WTC11 (cell line): ENCODE results near the gene FASTKD3. TPM values are rescaled to one million over a fixed set of nuclear protein-coding genes. Genes with fewer than 3 reads are reported as not detected.

Source experiments
- ATAC-seq: fragments of 200-7000 bp; cut with Tn5 transposase; 2 replicates; pipeline ENCODE4 v1.10.0; 2021; ENCODE audit warnings: mild to moderate bottlenecking, moderate library complexity
- CTCF ChIA-PET: fragments of 300-600 bp; sonication (Branson Sonifier 250); formaldehyde crosslinking; loops from one replicate; lab custom pipeline; 2021; ENCODE audit warnings: antibody characterized with exemption; lab: Charles Lee
- POLR2A ChIA-PET: fragments of 350-600 bp; sonication (Branson Sonifier 250); formaldehyde crosslinking; loops from one replicate; lab custom pipeline; 2021; ENCODE audit warnings: antibody characterized with exemption; lab: Charles Lee
- DNase-seq: peaks from one replicate; pipeline ENCODE4 v3.0.0; 2021; ENCODE audit warnings: low spot score
- H3K27ac Mint-ChIP-seq: 2 replicates; pipeline ENCODE4 v1.8.0; 2021; ENCODE audit warnings: mixed read lengths
- H3K27me3 Mint-ChIP-seq: 2 replicates; pipeline ENCODE4 v1.8.0; 2021; ENCODE audit warnings: low read depth, mild to moderate bottlenecking, moderate library complexity, mixed read lengths
- H3K36me3 Mint-ChIP-seq: 2 replicates; pipeline ENCODE4 v1.8.0; 2021; ENCODE audit warnings: mixed read lengths
- H3K4me1 Mint-ChIP-seq: 2 replicates; pipeline ENCODE4 v1.8.0; 2022; ENCODE audit warnings: mixed read lengths
- H3K4me3 Mint-ChIP-seq: 2 replicates; pipeline ENCODE4 v1.8.0; 2021; ENCODE audit warnings: mild to moderate bottlenecking, moderate library complexity, mixed read lengths
- H3K9me3 Mint-ChIP-seq: 2 replicates; pipeline ENCODE4 v1.8.0; 2021; ENCODE audit warnings: mixed read lengths
- ATF1 ChIP-seq: sonication (generic); formaldehyde crosslinking; IDR thresholded peaks from 2 replicates; pipeline ENCODE4 v1.8.1; 2023; ENCODE audit warnings: mild to moderate bottlenecking, moderate library complexity, missing genetic modification reagents
- ATF2 ChIP-seq: sonication (generic); formaldehyde crosslinking; IDR thresholded peaks from 2 replicates; pipeline ENCODE4 v1.8.1; 2022; ENCODE audit warnings: low read depth, missing genetic modification reagents, borderline replicate concordance
- CTCF ChIP-seq: fragments of 200-600 bp; IDR thresholded peaks from 2 replicates; pipeline ENCODE4 v1.8.0; 2022; ENCODE audit warnings: antibody characterized with exemption
- E2F5 ChIP-seq: sonication (generic); formaldehyde crosslinking; IDR thresholded peaks from 2 replicates; pipeline ENCODE4 v1.8.1; 2022; ENCODE audit warnings: mild to moderate bottlenecking, moderate library complexity, missing genetic modification reagents
- FOXP4 ChIP-seq: sonication (generic); formaldehyde crosslinking; IDR thresholded peaks from 2 replicates; pipeline ENCODE4 v1.8.0; 2022; ENCODE audit warnings: mild to moderate bottlenecking, missing genetic modification reagents
- GTF2I ChIP-seq: fragments of 250-450 bp; sonication (Bioruptor Pico); conservative IDR thresholded peaks from 2 replicates; pipeline ENCODE4 v1.4.0; 2021; ENCODE audit warnings: mild to moderate bottlenecking
- JAZF1 ChIP-seq: fragments of 250-450 bp; sonication (Bioruptor Pico); IDR thresholded peaks from 2 replicates; pipeline ENCODE4 v1.9.0; 2021; ENCODE audit warnings: moderate library complexity, mild to moderate bottlenecking, inconsistent platforms
- JUN ChIP-seq: sonication (generic); formaldehyde crosslinking; IDR thresholded peaks from 2 replicates; pipeline ENCODE4 v1.8.0; 2023; ENCODE audit warnings: mild to moderate bottlenecking, missing genetic modification reagents
- MLX ChIP-seq: sonication (generic); formaldehyde crosslinking; IDR thresholded peaks from 2 replicates; pipeline ENCODE4 v1.8.1; 2023; ENCODE audit warnings: mild to moderate bottlenecking, missing genetic modification reagents, moderate library complexity
- OVOL2 ChIP-seq: fragments of 250-450 bp; sonication (Bioruptor Pico); IDR thresholded peaks from 2 replicates; pipeline ENCODE4 v1.9.0; 2021; ENCODE audit warnings: mild to moderate bottlenecking, borderline replicate concordance
- PRDM15 ChIP-seq: sonication (generic); formaldehyde crosslinking; IDR thresholded peaks from 2 replicates; pipeline ENCODE4 v1.8.0; 2022; ENCODE audit warnings: missing genetic modification reagents
- TEAD1 ChIP-seq: sonication (generic); formaldehyde crosslinking; IDR thresholded peaks from 2 replicates; pipeline ENCODE4 v1.8.0; 2022; ENCODE audit warnings: mild to moderate bottlenecking, missing genetic modification reagents
- TP53 ChIP-seq: sonication (generic); formaldehyde crosslinking; IDR thresholded peaks from 2 replicates; pipeline ENCODE4 v1.8.1; 2023; ENCODE audit warnings: mild to moderate bottlenecking, missing genetic modification reagents
- ZNF263 ChIP-seq: sonication (generic); formaldehyde crosslinking; IDR thresholded peaks from 2 replicates; pipeline ENCODE4 v1.8.1; 2022; ENCODE audit warnings: low read depth, mild to moderate bottlenecking, moderate library complexity, missing genetic modification reagents
- total RNA-seq: library from RNA; stranded (reverse); gene quantifications from 3 replicates; pipeline ENCODE4 v1.2.3, GENCODE V29; 2021

The FASTKD3 gene
- total RNA-seq, 1 experiment from 2014 or later = 8.7 TPM

GRCh38 chr5:7849681-7850394 lies 19.0 kb downstream of the FASTKD3 start (continued):
- TF ChIP-seq FOXP4 (CRISPR knock-in tag) (no peak), ATF1 (CRISPR knock-in tag) (no peak), MLX (CRISPR knock-in tag) (no peak), GTF2I (CRISPR knock-in tag) (no peak), OVOL2 (CRISPR knock-in tag) (no peak), CTCF (no peak), JUN (CRISPR knock-in tag) (no peak)
- TF ChIP-seq, all 79 proteins: peak for 5

- DNase-seq = no peak
- ATAC-seq = no peak
- H3K27ac Mint-ChIP-seq = no peak overlapping the region
- CTCF ChIA-PET = no interaction called here
- H3K27me3 Mint-ChIP-seq = peaks cover 85% of the 10 kb centered on the region
- POLR2A ChIA-PET = no interaction called here
- H3K4me3 Mint-ChIP-seq = no peak overlapping the region
- TF ChIP-seq ZNF263 (no peak), PRDM15 (no peak), TEAD1 (CRISPR knock-in tag) (no peak), TP53 (no peak), ATF2 (CRISPR knock-in tag) (no peak), JAZF1 (CRISPR knock-in tag) (no peak), E2F5 (CRISPR knock-in tag) (no peak)
- H3K36me3 Mint-ChIP-seq = no peaks in the 10 kb centered on the region
- 0 out of 2 replicates have a peak, but pooled peaks cover 2% of the 10 kb centered on the region for H3K9me3 Mint-ChIP-seq
- H3K4me1 Mint-ChIP-seq = peaks cover 7% of the 10 kb centered on the region
Measured at GRCh38 chr5:7848296-7848695, 20.5 kb downstream of the FASTKD3 start.
